Measurements from ENCODE around the gene UXT.

The UXT gene

DNA sequence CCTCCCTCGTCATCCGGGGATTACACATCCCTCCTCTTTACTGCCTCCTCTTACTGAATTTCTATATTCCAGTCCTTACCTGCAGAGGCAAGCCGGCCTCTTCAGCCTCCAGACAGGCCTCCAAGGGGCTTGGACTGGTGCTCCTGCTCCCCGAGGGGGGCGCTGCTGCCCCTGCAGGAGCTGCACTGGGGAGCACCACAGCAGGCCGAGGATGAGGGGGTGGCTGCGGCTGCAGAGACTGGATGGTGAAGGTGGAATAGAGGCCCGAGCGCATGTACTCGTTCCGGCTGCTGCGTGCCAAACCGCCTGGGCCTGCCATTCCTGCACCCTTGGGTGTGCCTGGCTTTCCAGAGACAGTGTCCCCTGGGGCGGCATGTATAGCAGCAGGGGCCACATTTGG is 20.2 kb downstream of the UXT start:
- TF ChIP-seq, protein P1, sequence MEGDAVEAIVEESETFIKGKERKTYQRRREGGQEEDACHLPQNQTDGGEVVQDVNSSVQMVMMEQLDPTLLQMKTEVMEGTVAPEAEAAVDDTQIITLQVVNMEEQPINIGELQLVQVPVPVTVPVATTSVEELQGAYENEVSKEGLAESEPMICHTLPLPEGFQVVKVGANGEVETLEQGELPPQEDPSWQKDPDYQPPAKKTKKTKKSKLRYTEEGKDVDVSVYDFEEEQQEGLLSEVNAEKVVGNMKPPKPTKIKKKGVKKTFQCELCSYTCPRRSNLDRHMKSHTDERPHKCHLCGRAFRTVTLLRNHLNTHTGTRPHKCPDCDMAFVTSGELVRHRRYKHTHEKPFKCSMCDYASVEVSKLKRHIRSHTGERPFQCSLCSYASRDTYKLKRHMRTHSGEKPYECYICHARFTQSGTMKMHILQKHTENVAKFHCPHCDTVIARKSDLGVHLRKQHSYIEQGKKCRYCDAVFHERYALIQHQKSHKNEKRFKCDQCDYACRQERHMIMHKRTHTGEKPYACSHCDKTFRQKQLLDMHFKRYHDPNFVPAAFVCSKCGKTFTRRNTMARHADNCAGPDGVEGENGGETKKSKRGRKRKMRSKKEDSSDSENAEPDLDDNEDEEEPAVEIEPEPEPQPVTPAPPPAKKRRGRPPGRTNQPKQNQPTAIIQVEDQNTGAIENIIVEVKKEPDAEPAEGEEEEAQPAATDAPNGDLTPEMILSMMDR (IDR thresholded peaks at IDR 0.05; ENCODE audit: borderline replicate concordance, control extremely low read depth, extremely low read depth, insufficient read depth, missing control alignments), result no peak
- in situ Hi-C loops (cut with MboI; ENCODE audit: low sequenced_read_pairs, unreplicated experiment), result no loop called here
- no peak for DNase-seq (ENCODE audit: low spot score)

DNA sequence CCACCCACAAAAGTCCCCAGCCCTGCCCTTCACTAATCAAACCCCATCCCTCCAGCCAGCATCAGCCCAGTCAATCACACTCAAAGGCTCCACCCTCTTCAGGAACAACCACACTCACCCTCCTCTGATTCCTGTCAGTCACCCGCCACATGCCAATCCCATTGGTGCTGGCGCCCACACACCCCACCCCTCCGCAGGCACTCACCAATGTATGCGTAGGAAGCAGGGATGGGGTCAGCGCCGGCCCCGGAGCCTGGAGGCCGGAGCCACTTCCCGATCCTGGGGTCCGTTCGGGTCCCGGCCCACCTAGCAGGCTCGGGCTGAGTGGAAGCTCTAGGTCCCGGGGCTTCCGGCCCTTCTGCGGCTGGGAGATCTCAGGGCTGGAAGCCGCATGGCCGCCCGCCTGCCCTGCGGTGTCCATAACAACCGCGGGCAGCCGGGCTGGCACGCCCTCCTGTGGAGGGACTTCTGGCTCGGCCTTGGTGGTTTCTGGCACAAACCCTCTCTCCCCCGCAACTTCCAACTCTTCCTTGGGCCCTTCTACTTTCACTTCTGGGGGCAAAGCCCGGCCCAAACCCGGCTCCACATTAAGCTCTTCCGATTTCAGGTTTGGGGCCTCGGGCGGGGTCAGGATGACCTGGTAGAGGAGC is 21.3 kb downstream of the UXT start:
- TF ChIP-seq, protein P1 (IDR thresholded peaks at IDR 0.05; ENCODE audit: borderline replicate concordance, control extremely low read depth, extremely low read depth, insufficient read depth, missing control alignments), result no peak
- in situ Hi-C loops (cut with MboI; ENCODE audit: low sequenced_read_pairs, unreplicated experiment), result no loop called here
- DNase-seq (ENCODE audit: low spot score), result peak; percentile 69

DNA sequence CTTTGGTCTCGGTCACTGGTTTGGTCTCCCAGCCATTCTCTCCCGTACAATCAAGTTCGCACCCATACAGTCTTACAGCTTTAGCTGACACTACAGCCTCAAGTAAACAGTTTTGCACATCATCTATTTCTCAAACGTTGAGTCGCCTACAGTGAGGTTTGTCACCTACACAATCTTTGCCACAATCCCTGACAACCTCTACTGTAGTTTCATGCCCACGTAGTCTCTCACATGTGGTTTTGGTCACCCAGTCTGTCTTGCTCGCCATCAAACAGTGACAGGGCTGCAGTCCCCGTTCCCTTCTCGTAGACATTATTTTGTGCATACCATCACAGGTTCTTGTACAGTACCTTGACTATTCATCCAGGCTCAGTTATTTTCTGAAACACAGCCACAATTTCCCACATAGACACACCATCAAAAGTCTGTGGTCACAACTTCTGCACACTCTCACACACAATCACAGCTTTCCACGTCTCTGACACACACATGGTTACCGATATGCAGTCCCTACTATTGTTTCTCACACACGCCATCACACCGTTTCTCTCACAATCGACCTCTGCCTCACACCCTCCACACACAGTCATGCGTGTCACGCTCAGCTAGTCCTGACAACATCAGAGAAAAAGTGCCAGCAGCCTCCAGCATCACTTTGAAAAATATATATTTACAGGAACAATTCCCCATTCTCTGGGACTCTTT is 24.0 kb downstream of the UXT start:
- in situ Hi-C loops (cut with MboI; ENCODE audit: low sequenced_read_pairs, unreplicated experiment), result no loop called here
- TF ChIP-seq, protein P1 (IDR thresholded peaks at IDR 0.05; ENCODE audit: borderline replicate concordance, control extremely low read depth, extremely low read depth, insufficient read depth, missing control alignments), result no peak
- DNase-seq (ENCODE audit: low spot score), result no peak

DNA sequence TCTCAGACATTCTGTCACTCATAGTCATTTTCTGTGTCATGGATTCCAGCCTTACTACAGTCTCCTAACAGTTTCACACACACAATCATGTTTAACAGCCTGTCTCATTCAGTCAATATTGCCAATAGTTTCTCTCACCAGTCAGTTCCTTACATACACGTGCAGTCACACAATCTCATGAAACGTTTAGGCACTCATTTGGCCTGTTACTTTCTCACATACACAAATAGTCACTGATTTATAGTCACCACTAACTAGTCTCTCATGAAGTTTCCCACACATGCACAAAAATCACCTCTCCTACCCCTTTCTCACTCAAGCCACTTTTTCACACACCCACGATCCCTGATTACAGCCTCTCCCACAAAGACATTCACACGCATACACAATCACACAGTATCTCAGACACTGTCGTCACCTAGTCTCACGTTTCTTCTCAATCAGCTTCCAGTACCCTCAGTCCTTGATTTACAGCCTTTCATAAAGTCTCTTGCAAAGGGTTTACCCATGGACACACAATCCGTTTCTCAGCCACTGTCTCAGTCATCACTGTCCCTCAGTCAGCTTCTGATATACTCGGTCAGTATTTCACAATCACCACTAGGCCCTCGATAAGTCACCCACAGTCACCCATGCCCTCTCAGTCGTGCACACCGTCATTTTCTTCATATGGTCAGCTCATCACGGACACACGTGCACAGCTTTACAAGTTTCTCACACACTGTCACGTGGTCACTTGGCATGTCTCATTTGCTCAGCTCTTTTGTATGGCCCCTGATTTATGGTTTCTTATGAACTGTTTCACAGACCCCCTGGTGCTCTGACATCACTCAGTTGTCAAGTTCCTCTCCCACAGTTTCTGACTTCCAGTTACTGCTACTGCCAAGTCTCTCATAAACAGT is 25.0 kb downstream of the UXT start:
- DNase-seq (ENCODE audit: low spot score), result no peak
- in situ Hi-C loops (cut with MboI; ENCODE audit: low sequenced_read_pairs, unreplicated experiment), result no loop called here

DNA sequence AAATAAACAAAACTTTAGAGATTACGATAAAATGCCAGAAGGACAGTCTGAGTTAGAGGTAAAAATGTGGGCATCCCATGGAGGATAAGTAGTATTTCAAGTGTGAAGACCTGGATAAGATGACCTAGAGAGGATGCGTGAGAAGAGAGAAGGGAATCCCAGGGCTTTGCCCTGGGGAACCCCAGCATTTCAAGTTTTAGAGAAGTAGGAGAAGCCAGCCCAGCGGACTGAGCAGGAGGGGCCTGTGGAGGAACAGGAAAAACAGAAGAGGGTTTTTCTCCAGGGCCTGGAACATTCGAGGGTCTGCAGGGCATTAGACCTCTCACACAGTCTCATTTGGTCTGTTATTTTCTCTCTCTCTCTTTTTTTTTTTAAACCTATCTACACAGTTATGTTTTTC is 26.3 kb downstream of the UXT start:
- no peak for DNase-seq (ENCODE audit: low spot score)
- TF ChIP-seq, protein P1 (IDR thresholded peaks at IDR 0.05; ENCODE audit: borderline replicate concordance, control extremely low read depth, extremely low read depth, insufficient read depth, missing control alignments), result no peak
- in situ Hi-C loops (cut with MboI; ENCODE audit: low sequenced_read_pairs, unreplicated experiment), result no loop called here

More for the DNA sequence above, 25.0 kb downstream of the UXT start:
- TF ChIP-seq, protein P1 (IDR thresholded peaks at IDR 0.05; ENCODE audit: borderline replicate concordance, control extremely low read depth, extremely low read depth, insufficient read depth, missing control alignments), result no peak

DNA sequence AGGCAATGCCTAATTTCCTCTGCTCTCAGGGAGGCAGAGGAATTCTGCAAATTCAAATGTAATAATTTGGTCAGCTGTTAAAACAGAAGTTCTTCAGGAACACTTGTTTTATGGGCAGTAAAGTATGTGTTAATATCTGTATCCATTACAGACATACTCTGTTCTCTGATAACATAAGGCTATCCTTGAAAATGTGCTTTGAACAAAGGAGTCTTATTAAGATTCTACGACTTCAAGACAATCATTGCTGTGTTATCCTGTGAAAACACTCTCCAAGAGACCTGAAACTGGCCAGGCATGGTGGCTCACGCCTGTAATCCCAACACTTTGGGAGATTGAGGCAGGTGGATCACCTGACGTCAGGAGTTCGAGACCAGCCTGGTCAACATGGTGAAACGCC is 27.3 kb downstream of the UXT start:
- no peak for DNase-seq (ENCODE audit: low spot score)
- TF ChIP-seq, protein P1 (IDR thresholded peaks at IDR 0.05; ENCODE audit: borderline replicate concordance, control extremely low read depth, extremely low read depth, insufficient read depth, missing control alignments), result no peak
- in situ Hi-C loops (cut with MboI; ENCODE audit: low sequenced_read_pairs, unreplicated experiment), result no loop called here
